Stimulated activated CD8-positive, alpha-beta memory T cell treated with anti-CD3 and anti-CD28 coated beads, Interleukin-12 subunit alpha, Interleukin-12 subunit beta, amount 100 ng/mL, for 24 hours (primary cell): ENCODE data around the gene SND1.
"Not testable (repeated sequence)": the region's sequence is repeated elsewhere in the genome, so short reads cannot be mapped to it uniquely, and the experiment has no call there.

Experiments
- DNase-seq: peaks from one replicate; pipeline ENCODE4 v3.0.0-alpha.2; 2020; ENCODE audit errors: extremely low read depth

SND1 gene

GRCh38 chr7:127889677-127890076 is 237.7 kb downstream of the SND1 start:
- no peak for DNase-seq

GRCh38 chr7:127890726-127891125 is 238.7 kb downstream of the SND1 start:
- DNase-seq: no peak

GRCh38 chr7:127891144-127891543 is 239.2 kb downstream of the SND1 start:
- DNase-seq: no peak

GRCh38 chr7:127891854-127892438 is 240.0 kb downstream of the SND1 start:
- no peak for DNase-seq

GRCh38 chr7:127892488-127893314 is 240.7 kb downstream of the SND1 start:
- DNase-seq: no peak

GRCh38 chr7:127893547-127893946 is 241.6 kb downstream of the SND1 start:
- DNase-seq: no peak

- no peak for DNase-seq
Observed at GRCh38 chr7:127894588-127894987, 242.6 kb downstream of the SND1 start.

GRCh38 chr7:127895360-127895759 is 243.4 kb downstream of the SND1 start:
- no peak for DNase-seq

GRCh38 chr7:127895814-127896280 is 243.9 kb downstream of the SND1 start:
- no peak for DNase-seq

GRCh38 chr7:127896659-127897058 is 244.7 kb downstream of the SND1 start:
- no peak for DNase-seq

- DNase-seq: no peak
Observed at GRCh38 chr7:127897704-127898454, 245.9 kb downstream of the SND1 start.

- DNase-seq: no peak
Observed at GRCh38 chr7:127899411-127899810, 247.4 kb downstream of the SND1 start.

- no peak for DNase-seq
Observed at GRCh38 chr7:127900141-127900540, 248.1 kb downstream of the SND1 start.

GRCh38 chr7:127900732-127901685 is 249.0 kb downstream of the SND1 start:
- DNase-seq: no peak

GRCh38 chr7:127901895-127902703 is 250.1 kb downstream of the SND1 start:
- DNase-seq: no peak

- not testable (repeated sequence) for DNase-seq
Observed at GRCh38 chr7:127902753-127903152, 250.8 kb downstream of the SND1 start.

- DNase-seq: no peak
Observed at GRCh38 chr7:127903892-127904669, 252.1 kb downstream of the SND1 start.

GRCh38 chr7:127904670-127904985 is 252.6 kb downstream of the SND1 start:
- DNase-seq: no peak

- DNase-seq: no peak
Observed at GRCh38 chr7:127905021-127905420, 253.0 kb downstream of the SND1 start.
